T-cell (primary cell): ENCODE results near the gene ZSWIM7. TPM values are rescaled to one million over a fixed set of nuclear protein-coding genes. Genes with fewer than 3 reads are reported as not detected.

Experiments used
- total RNA-seq, 35 experiments: library from RNA in 6 of 35; stranded (reverse) in 6 of 35; fragments of 120-200 nt in 1 of 35; gene quantifications; one replicate each; pipeline versions ENCODE4 v1.2.1 to v1.2.4 and lab custom pipeline; 2013 to 2026

ZSWIM7 gene
- total RNA-seq, 5 donors from 2014 or later (not counting 1 experiment from before 2014, with no cell fraction given), result 18.1 to 28.7 (median 22.8) TPM

Other genes starting within 250 kb of the ZSWIM7 start
- gene ADORA2B, start 54.6 kb downstream of the ZSWIM7 start, total RNA-seq, result under 1 TPM in 1 of 5 donors, not detected in 4; 0.20 TPM
- 10 to 100 TPM; 39.2 to 58.6 (median 42.2) TPM for gene TTC19, start 120 bp upstream of the ZSWIM7 start, total RNA-seq
- gene NCOR1, start 215.8 kb upstream of the ZSWIM7 start, total RNA-seq, result 100 to 1,000 TPM; 134 to 173 (median 152) TPM
- 10 to 100 TPM; 53.9 to 90.2 (median 82.7) TPM for gene PIGL, start 217.5 kb upstream of the ZSWIM7 start, total RNA-seq